UCSD-AML1 (cell line): ENCODE measurements around the gene NEBL.

Experiments used
- DNase-seq: peaks from one replicate; lab custom pipeline; 2025; ENCODE audit not compliant: unreplicated experiment; lab: John Stamatoyannopoulos, UW

Gene NEBL

GRCh38 chr10:20903635-20904390 lies 6.7 kb upstream of the NEBL start:
- DNase-seq = no peak

DNA sequence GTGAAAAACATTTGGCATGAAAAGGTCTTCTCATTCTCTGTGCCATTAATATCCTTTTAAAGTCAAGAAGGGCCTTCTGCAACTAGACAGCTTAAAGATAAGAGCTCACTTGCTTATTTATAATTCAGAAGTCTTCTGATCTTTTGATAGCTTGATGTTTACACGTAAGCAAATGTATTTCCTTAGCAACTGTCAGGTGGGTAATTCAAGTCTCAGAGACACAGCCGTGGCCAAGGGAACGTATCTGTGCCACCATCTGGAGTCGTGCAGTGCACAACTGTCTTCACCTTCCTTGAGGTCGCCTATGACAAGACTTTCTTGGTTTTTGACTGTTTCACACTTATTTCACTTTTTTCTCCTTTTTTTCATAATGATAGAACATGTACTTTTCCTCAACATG lies 4.0 kb upstream of the NEBL start:
- no peak for DNase-seq

DNA sequence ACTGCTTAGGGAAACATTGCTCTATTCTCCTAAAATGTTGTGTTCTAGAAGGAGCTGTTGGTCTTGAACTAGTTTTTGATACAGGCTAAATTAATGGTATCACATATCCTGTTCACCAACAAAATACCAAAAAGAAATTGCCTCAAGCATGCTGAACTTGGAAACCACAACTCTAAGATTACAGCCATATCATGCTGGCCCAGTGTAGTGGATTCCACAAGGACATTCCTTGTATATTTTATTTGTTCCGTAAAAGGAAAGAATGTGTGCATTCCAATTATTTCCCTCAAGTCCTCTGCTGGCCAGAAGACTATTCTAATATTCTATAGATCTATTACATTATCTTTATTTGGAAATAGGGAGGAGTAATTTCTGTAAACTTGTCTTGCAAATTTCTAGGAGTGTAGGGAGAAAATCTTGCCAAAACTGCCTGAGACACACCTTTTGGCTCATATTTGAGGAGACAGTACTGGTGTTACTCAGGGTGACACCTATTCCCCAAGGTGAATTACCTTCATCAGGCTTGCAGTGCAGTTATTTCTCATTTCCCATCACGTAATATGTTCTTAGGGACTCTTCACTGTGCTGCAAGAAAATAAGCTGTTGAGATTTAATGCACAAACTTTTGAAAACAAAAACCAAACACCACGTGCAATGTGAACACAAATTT lies 1.9 kb upstream of the NEBL start:
- DNase-seq = no peak

- DNase-seq = no peak
Measured at GRCh38 chr10:20893297-20893696, 3.8 kb downstream of the NEBL start.

DNA sequence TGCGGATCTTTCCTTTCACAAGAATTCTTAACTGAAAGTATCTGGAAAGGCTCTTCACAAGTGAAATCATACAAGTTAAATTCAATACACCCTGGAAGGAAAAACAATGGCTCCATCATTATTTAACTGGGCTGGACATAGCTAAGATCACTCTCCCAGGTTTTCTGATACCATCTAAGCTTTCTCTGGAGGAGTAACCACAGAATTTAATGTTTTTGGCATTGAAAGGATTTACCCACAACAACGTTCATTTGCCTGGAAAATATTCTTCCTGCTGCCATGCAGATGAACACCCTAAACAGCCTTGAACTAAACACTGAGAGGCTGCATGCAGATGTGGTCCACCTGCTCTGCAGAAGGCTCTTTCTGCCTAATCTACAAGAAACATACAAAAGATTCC lies 4.3 kb downstream of the NEBL start:
- DNase-seq = no peak

DNA sequence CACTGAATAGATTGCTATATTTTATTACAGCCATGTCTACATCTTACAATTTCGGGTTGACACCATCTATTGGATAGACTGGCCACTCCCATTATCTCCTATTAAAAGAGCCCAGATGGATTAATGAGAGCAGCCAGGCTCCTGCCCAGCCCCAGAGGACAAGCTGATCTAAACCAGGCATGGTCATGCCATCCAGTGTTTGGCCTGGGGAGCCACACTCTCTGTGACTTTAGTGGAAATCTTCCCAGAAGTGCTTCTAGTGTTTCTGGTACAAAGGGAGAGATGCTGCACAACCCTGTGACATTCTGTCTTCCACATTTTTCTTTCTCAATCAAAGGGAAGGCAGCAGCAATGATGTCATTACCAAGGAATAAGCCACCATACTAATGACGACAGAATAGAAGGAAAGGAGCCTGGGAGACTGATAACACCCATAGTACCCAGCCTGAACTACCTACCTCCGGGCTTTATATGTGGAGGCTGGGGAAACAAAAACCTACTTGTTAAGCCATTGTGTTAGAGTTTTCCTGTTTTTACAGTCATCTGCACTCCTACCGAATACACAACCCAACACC lies 5.0 kb downstream of the NEBL start:
- no peak for DNase-seq

GRCh38 chr10:20891338-20891714 lies 5.8 kb downstream of the NEBL start:
- DNase-seq = no peak

GRCh38 chr10:20890491-20891337 lies 6.4 kb downstream of the NEBL start:
- DNase-seq = no peak

DNA sequence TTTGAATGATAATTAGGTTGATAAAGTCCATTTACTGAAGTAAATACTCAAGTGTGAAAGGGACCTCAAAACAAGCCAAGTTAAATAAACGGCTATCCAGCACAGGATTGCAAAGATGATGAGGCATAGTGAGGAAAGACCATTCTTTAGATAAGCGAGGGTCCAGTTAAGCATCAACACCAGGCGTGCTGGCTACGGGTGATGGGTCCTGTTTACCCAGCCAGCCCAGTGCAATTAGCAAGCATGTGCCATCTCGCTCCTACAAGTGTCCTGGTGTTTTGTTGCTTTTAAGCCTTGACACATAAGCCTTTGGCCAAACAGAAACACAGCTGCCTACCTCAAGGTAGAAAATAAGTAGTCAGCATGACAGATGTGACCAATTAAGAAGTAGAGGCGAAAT lies 7.1 kb downstream of the NEBL start:
- no peak for DNase-seq

GRCh38 chr10:20888620-20889330 lies 8.3 kb downstream of the NEBL start:
- no peak for DNase-seq

GRCh38 chr10:20887706-20888555 lies 9.2 kb downstream of the NEBL start:
- no peak for DNase-seq

DNA sequence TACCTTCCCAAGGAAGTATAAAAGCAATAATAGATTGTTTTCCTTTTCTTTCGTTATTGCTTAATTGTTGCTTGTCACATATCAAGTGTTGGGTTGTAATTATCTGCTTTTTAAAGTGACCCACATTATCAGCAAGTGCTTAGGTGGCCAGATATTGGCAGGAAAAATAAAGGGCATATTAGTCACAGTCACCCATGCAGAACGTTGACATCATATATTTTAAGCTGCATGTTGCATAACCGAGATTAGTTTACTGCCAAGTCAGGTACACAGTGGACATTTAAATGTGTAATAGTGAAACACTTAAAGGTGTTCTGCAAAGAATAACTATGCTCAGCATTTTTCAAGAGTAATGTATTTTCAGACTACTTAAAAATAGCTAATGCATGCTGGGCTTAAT lies 11.4 kb downstream of the NEBL start:
- no peak for DNase-seq

GRCh38 chr10:20883552-20883951 lies 13.6 kb downstream of the NEBL start:
- no peak for DNase-seq

DNA sequence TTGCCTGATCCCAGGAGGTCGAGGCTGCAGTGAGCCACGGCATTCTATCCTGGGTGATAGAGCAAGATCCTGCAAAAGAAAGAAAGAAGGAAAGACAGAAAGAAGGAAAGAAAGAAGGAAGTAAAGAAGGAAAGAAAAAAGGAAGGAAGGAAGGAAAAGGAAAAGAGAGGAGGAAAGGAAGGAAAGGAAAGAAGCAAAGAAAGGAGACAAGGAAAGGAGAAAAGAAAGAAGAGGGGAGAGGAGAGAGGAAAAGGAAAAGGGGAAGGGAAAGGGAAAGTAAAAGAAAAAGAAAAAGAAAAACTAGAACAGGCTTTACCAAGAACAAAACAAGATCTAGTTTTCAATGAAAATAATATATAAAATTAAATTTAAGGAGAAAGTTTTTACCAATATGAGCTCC lies 15.0 kb downstream of the NEBL start:
- DNase-seq = no peak

DNA sequence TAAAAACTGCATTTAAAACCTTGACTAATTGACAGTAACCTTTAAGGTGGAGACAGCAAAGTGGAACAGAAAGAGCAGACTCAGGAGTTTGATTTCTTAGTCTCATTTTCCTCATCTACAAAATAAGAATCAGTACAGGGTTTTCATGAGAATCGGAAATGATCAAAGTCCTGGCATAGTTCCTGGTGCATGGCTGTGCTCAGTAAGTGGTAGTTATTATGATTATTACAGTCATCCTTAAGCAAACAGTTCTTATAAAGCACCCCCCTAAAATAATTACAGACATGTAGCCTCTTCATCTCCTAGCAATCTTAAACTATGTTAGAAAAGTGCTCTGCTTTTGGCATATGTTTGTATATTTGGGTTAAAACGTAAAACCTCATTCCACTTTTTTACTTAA lies 18.0 kb downstream of the NEBL start:
- DNase-seq = no peak

- no peak for DNase-seq
Measured at GRCh38 chr10:20877986-20878983, 18.8 kb downstream of the NEBL start.

- no peak for DNase-seq
Measured at GRCh38 chr10:20877554-20877953, 19.6 kb downstream of the NEBL start.

DNA sequence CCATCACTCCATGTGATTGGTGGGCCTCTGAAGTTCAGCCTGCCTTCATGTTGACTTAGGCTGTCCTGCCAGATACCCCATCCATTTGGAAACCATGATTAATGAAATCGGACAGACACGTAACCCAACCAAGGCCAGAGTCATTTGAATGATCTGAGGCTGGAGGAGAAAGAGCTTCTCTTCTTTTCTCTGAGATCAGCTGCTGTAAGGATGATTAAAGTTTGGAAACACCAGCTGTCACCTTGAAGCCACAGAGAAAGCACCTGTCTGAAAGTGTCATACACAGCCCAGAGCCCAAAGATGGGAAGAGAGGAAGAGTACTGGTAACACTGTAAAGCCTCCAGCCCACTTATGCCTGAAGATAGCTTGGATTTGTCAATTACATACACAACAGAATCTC lies 22.9 kb downstream of the NEBL start:
- DNase-seq = no peak

GRCh38 chr10:20871970-20872369 lies 25.1 kb downstream of the NEBL start:
- no peak for DNase-seq
